GM20431 (cell line): ENCODE results near the gene TRAF3IP3.
"Not testable (repeated sequence)": the region's sequence is repeated elsewhere in the genome, so short reads cannot be mapped to it uniquely, and the experiment has no call there.

Source experiments
- in situ Hi-C: fragments of 300-500 bp; cut with MseI, MboI; formaldehyde crosslinking; loops from one replicate; pipeline ENCODE4 v1.15.0; 2020; ENCODE audit warnings: low sequenced_read_pairs; ENCODE audit not compliant: unreplicated experiment

The TRAF3IP3 gene

DNA sequence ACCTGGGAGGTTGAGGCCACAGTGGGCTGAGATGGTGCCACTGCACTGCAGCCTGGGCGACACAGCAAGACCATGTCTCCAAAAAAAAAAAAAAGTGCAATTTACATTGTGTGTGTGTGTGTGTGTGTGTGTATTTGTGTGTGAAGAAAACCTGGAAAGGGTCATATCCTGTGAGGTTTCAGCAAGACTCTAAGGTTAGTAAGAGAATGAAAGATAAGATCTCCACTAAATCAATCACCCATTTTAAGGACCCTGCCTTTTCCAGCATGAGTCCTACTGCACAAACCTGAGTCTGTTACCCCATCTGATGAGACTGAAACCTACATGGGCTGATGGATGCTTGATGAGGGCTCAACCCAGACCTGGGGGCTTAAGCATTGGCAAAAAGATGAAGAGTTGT, 33.4 kb downstream of the TRAF3IP3 start:
- in situ Hi-C loops, result no loop called here

DNA sequence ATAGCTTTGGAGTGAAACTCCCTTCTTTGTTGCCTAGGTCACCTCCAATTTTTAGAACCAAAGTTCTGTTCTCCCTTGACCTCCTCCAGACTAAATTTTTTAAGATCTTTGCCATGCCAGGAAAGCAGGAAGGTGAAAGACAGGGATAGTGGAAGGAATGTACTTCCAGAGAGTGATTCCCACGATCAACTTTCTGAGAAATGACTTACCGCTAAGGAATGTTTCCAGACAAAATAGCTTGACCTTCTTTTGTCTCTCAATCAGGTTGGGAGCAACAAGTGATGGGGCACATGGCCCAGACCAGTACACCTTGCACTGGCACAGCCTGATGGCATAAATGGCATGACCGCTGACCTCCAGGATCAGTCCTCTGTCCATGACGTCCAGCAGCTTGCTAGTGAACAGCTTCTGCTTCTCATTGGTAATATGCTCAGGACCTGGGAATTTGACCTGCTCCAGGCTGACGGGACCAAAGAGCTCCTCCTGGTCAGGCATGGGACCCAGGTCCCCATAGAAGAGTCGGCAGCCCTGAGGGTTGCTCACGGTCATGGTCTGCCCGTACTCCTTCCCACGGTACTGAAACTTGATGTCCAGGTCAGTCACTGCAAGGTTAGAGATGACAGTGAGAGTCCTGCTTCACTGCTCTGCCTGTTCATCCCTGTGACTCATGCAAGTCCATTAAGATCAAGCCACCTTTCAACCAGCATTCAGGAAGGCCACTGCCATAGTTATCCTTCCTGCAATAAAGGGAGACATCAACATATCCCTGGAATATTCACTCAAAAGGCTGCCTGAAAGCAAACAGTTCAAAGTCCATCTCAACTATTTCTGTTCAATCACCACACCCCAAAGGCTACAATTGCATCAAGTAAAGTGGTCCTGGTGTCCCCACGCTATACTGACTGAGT, 34.7 kb downstream of the TRAF3IP3 start:
- in situ Hi-C loops, result no loop called here

DNA sequence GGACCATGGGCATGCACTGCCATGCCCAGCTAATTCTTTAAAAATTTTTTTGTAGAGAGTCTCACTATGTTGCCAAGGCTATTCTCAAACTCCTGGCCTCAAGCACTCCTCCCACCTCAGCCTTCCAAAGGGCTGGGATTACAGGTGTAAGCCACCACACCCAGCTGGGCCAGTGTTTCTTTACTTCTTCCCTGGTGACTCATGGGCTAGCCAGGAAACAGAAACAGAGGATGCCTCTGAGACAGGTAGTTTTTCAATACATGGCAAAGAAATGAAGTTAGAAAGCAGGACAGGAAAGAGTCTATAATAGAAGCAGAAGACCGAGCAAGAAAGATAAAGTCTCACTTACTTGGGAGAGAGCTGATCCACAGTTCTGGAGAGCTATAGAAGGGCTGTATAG, 36.1 kb downstream of the TRAF3IP3 start:
- in situ Hi-C loops, result no loop called here

DNA sequence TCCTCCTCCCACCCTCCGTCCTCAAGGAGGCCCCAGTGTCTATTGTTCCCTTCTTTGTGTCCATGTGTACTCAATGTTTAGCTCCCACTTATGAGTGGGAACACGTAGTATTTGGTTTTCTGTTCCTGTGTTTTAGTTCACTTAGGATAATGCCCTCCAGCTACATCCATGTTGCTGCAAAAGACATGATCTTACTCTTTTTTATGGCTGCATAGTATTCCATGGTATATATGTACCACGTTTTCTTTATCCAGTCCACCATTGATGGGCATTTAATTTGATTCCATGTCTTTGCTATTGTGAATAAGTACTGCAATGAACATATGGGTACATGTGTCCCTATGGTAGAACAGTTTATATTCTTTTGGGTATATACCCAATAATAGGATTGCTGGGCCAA, 37.9 kb downstream of the TRAF3IP3 start:
- in situ Hi-C loops, result not testable (repeated sequence)

DNA sequence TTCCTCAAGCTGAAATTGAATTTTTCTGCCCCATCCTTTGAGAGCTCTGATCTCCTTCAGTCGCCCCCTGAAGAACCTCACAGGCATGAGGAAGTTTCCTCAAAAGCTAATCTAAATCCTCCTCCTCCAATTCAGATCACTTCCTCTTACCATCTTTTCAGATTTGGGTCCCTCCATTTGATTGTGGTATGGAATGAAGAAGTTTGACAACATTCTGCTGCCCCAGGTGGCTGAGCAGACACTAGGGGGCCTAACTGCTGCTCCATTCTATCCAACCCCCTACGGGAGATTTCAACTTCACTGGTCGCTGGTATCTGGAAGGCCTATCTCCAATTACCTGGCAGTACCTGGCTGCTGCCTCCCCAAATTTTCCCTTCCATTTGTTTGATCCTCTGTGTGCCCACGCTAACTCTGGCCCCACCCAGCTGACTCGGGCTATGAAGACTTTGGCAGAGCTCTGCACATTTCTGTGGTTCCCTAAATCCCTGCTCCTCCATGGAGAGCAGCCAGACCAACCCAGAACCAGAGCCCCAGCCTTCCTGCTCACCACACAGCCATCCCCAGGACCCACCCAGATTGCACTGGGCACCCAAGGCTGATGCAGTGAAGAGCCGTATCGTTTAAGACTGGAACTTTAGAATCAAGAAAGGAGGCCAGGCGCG, 42.3 kb downstream of the TRAF3IP3 start:
- in situ Hi-C loops, result no loop called here

DNA sequence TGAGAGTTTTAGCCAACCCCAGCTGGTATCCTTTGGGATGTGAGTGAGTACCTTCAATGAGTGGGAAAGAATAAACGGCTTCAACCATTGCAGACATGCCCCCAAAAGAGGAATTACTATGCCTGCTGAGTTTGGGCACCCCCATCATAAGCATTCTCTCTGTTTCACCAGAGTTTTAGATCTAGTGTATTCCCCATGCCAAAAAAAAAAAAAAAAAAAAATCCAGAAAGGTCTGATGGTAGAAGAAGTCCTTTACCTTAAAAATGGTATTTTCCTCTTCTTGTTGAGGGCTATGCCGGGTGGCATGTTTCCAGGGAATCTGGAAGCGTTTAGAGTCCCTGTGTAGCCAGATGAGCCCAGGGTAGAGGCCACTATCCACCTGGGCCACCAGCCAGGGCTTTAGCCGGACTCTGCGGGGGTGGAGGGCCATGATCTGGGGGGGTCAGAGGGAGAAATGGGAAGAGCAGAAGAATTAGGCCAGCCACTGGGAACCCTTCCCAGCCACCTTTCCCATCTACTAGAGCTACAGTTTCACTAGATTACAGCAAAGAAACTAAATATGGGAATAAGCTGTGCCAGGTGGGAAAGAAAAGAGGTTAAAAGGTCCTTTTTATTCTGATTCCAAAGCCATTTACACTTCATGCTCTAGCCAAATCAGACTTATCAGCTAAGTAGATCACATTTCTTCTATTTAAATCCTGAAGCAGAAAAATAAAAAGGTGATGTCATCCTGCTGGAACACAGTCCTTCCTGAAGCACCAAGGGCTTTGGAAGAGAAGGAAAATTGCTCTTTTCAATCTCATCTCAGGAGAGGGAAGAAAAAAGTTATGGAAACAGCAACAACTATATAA, 45.4 kb downstream of the TRAF3IP3 start:
- in situ Hi-C loops, result no loop called here

DNA sequence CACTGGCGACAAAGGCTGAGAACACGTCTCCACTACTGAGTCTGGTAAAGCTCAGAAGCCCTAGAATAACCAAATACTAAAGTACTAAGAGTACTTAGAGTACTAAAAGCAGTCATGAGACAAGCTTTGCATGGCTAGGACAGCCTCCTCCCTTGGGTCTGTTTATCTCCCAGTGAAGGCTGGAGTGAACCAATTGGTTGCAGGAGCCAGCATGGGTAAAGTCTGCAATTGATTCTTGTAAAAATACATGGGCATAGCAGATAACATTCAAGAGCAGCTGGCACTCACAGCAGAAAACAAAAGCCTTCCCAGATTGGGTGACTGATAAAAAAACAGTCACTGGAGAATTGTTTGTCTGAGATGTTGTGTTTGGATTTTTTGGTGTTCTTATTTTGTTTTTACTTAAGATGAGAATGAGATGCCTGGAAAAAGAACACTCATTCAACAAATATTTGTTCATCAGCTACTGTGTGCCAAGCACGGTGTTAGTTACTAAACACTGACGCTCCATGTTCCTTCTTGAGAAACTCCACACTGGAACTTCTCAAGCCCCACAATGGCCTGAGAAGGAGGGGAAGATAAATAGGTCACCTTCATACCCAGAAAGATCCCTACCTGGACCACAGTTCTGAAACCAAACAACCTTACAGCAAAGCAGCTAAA, 46.4 kb downstream of the TRAF3IP3 start:
- in situ Hi-C loops, result no loop called here

DNA sequence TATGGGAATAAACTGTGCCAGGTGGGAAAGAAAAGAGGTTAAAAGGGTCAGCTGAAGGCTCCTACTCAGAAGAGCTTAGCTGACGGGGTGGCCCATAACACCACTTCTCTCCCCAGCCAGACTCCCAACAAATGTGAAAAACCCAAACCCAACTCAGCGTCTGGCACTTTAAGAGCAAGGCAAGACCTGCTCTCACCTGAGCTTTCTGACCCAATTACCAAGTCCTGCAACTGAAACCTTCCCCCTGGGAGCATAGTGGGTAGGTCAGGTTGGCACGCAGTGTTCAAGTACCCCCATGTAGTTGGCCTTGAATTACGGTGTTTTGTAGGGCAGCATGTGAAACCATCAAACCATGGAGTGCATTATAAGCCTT, 46.9 kb downstream of the TRAF3IP3 start:
- in situ Hi-C loops, result no loop called here

DNA sequence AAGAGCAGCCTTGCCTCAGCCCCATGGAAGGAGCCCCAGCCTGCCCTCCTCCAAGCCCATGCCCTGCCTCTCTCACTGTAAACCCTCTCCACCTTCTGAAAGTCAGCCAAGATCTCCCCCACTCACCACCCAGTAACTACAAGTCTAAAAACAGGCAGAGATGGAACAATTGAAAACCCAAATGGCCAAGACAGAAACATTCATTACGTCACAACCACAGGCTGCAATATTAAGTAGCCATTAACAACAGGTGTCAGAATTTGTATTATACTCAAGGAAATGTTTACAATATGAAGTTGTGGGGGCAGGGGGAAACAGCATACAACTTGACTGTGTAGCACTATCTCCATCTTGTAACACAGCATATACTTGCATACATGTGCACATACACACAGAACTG, 47.7 kb downstream of the TRAF3IP3 start:
- in situ Hi-C loops, result no loop called here

DNA sequence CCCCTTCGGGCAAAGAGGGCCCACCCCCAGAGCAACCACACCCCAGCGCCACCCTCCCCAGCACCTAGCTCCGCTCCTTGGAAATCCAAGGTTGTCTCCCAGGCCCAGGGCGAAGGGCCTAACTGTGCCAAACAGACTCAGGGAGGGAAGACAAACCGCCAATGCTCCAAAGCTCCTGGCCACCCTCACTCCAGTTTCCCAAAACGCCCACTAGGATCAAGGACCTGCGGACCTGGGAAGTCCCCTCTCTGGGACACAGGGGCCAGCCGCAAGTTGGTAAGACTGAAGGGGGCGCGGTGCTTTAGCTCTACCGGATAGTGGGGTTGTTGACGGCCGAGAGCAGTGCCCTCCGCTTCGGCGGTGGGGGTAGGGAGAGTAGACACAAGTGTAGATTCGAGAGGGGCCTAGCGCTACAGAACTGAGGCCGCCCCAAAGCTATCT, 49.5 kb downstream of the TRAF3IP3 start:
- in situ Hi-C loops, result no loop called here

DNA sequence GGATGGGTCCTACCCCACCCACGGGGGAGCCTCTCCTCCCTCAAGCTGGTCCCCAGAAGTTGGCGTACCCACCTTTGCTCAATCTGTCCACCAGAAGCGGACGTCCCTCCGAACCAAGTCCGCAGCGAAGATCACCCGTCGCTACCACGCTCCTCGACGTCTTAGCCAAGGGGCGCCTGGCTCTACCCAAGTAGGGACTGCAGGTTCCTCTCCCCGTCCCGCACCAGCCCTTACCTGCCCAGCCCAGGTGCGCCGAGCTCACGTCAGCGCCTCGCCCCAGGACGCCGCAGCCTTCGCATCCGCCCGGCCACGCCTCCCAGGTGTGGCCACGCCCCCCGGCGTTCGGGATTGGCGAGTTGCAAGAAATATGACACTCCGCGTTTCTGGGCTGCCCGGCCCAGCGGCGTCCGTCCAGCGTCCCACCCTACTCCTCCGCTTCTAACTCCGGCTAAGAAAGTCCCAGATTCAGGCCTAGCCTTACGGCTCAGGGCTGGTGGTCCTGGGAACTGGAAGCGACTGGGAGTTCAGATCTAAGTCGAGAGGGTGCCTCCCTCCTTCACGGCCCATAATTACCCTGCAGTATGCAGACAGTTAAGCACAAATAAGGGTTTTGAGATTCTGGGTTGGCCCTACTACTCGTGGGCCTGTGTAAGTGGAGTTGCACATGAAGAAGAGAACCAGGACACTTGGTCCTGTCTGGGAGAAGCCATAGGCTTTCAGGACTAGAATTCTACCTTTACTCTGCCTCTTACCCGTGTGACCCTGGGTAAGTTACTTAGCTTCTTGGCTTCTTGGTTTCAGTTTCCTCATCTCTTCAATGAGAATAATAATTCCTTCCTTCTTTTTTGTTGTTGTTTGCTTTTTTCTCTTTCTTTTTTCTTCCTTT, 50.3 kb downstream of the TRAF3IP3 start, which contains the start of gene IRF6:
TSS of gene IRF6 (minus strand) at position 268 of the 886 bp plus-strand sequence. CDS start 4,729 bp downstream, outside the sequence.
- in situ Hi-C loops, result no loop called here

DNA sequence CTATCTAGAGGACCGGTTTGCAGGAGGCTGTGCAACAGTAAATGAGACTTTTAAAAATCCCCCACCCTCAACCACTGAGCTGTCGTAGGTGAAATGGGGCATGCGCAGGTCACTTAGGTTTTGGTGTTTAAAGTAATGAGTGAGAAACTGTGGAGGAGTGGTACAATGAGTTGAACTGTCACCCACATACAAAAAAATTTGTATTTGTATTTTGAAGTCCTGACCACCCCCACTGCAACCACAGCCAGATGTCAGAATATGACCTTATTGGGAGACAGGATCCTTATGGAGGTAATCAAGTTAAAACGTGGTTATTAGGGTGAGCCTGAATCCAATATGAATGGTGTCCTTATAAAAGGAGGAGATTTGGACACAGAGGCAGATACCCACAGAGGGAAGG, 51.7 kb downstream of the TRAF3IP3 start:
- in situ Hi-C loops, result no loop called here

DNA sequence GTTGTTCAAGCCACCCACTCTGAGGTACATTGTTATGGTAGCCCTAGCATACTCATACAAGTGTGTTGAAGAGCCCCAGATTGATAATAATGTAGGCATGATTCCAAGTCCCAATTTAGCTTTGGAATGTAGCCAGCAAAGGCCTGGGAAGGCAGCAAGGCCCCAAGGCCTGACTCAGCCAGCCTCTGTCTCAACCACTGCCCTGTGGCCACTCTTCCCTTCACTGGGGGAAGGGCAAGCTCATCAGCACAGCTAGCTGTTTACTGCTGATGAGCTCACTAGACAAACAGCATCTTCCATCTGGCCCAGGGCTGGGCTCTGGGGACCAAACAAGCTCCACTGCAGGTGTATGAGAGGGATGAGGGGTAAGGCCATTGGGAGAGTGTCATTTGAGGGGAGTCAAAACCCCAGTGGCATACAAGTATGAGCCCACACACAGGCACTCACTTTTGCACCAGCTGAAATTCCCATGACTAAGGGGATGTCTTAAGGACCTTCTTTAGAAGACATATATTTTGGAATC, 52.3 kb downstream of the TRAF3IP3 start:
- in situ Hi-C loops, result no loop called here

DNA sequence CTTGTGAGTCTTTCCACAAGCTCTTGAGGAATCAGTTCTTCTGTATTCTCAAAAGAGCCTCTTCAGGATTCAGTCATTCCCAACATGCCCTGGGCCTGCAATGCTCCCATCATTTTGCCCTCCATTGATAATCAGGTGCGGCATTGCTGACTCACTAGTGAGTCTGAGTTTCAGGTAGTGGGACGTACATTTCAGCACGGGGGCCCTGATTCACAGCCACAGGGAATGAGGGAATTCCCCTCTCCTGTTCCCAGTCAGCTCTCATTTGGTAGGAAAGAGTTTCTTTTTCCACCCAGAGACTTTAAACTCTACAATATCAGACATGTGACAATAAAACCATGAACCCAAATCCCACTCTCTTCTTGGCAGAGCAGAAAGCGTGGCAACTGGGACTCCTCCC, 53.8 kb downstream of the TRAF3IP3 start:
- in situ Hi-C loops, result no loop called here

DNA sequence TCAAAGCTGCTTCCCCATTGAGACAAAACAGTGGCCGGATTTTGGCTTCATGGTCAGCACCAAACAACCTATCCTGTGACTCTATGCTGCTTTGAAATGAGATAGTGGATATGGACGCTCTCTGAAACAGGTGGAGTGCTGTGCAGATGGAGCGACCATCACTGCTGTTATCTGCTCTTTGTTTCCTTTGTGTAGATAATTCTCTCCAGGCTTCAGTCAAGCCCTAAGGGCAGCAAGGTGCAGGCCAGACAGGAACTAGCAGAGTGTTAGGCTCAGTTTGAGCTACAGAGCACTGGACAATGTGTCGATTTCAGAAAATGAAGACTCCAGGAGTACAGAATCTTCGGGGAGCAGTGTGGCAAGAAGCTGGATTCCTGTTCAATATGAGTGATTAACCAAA, 54.9 kb downstream of the TRAF3IP3 start:
- in situ Hi-C loops, result no loop called here

DNA sequence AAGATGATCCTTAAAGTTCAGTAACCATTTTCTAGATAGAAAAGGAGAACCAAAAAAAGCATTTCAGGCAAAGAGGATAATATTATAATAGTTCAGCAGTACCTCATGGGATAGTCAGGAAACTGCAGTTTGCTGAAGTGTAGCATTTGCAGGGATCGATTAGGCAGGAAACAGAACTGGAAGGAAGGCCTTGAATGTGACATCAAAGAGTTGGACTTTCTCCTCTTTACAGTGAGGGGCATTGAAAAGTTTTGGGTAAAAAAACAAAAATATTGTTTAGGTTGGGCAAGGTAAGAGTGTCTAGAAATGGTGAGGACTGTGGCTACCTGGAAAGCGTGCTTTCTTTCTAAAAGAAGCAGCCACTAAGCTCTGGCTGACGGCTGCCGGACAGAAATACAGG, 58.0 kb downstream of the TRAF3IP3 start:
- in situ Hi-C loops, result no loop called here

DNA sequence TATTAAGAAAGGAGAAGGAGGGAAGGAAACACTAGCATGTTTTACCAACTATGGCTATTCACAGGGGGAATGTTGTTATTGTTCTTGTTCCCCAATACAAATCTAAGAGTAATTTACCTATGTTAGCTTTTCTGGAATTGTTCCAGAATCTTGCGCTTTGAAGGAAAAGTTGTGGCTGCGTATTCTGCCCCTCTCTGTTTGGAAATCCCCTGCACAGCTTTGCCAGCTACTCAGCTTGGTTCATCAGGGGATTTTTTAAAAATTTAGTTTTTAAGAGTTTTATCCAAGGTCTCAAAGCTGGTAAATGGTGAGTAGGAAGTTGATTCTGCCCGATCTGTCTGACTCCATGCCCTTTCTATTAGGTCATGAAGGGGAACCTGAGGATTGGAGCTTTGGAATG, 59.6 kb downstream of the TRAF3IP3 start:
- in situ Hi-C loops, result no loop called here

DNA sequence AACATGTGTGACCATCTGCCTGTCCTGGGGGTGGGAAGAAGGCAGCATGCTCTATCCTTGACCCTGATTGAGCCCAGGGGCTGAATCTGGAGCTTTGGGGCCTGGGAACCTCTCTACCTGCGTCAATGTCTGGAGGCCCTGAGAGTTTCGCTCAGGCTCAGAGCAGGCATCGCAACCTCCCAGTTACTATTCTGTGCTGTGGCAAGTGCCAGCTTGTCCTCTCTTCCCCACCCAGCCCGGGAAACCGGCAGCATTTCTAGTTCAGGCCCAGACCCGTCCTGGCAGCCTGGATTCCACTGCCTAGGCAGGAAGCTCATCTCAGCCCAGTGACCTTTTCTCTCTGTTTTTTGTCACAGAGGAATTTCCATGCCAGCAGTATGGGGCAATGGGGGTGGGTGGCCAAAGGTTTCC, 60.1 kb downstream of the TRAF3IP3 start:
- in situ Hi-C loops, result no loop called here

DNA sequence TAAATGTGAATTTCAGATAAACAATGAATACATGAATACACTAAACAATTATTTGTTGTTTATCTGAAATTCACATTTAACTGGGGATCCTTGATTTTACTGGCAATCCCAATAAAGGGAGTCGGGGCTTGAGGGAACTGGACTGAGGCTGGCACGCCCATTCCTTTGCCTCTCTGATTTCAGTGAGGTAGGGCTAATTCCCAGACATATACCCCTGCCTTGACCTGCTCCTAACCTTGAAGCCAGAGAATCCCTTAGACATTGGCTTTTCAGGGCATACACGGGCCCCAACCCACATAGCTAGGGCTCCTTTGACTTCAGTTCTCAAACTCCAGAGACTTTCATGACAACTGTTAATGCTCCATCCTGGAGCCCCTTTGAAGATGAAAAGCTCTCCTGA, 61.1 kb downstream of the TRAF3IP3 start:
- in situ Hi-C loops, result no loop called here
